COLO829 (cell line): Measurements from ENCODE around the gene AP1G1.
"Not testable (repeated sequence)": the region's sequence is repeated elsewhere in the genome, so short reads cannot be mapped to it uniquely, and the experiment has no call there.

Source experiments
- DNase-seq: peaks from one replicate; pipeline ENCODE4 v3.0.0; 2012; ENCODE audit warnings: low spot score

AP1G1 gene

GRCh38 chr16:71808593-71809459 lies at the start of gene AP1G1:
TSS of gene AP1G1 (minus strand) at chr16:71808834. CDS start at chr16:71789479, 19,355 bp downstream.
- peak; percentile 92 for DNase-seq

GRCh38 chr16:71855937-71856662 lies 47.5 kb upstream of the AP1G1 start:
- no peak for DNase-seq

- no peak for DNase-seq
Observed at GRCh38 chr16:71854369-71854948, 45.8 kb upstream of the AP1G1 start.

GRCh38 chr16:71853413-71853812 lies 44.8 kb upstream of the AP1G1 start:
- no peak for DNase-seq

GRCh38 chr16:71852561-71852960 lies 43.9 kb upstream of the AP1G1 start:
- no peak for DNase-seq

- no peak for DNase-seq
Observed at GRCh38 chr16:71852158-71852557, 43.5 kb upstream of the AP1G1 start.

- DNase-seq, result no peak
Observed at GRCh38 chr16:71851746-71852145, 43.1 kb upstream of the AP1G1 start.

GRCh38 chr16:71848622-71849021 lies 40.0 kb upstream of the AP1G1 start:
- DNase-seq, result no peak

GRCh38 chr16:71847096-71847495 lies 38.5 kb upstream of the AP1G1 start:
- DNase-seq, result no peak

GRCh38 chr16:71846431-71846830 lies 37.8 kb upstream of the AP1G1 start:
- no peak for DNase-seq

- DNase-seq, result peak; percentile 88
Observed at GRCh38 chr16:71845639-71846430, 37.2 kb upstream of the AP1G1 start, which contains the start of gene ATXN1L. TSS of gene ATXN1L (plus strand) at chr16:71845976. CDS start at chr16:71849741, 3,765 bp downstream.

- no peak for DNase-seq
Observed at GRCh38 chr16:71843572-71843971, 34.9 kb upstream of the AP1G1 start.

GRCh38 chr16:71840052-71840451 lies 31.4 kb upstream of the AP1G1 start:
- no peak for DNase-seq

GRCh38 chr16:71837150-71837549 lies 28.5 kb upstream of the AP1G1 start:
- DNase-seq, result no peak

- DNase-seq, result no peak
Observed at GRCh38 chr16:71834291-71834690, 25.7 kb upstream of the AP1G1 start.

GRCh38 chr16:71832112-71832511 lies 23.5 kb upstream of the AP1G1 start:
- not testable (repeated sequence) for DNase-seq

GRCh38 chr16:71831698-71832097 lies 23.1 kb upstream of the AP1G1 start:
- not testable (repeated sequence) for DNase-seq

- no peak for DNase-seq
Observed at GRCh38 chr16:71830359-71830758, 21.7 kb upstream of the AP1G1 start.

- DNase-seq, result no peak
Observed at GRCh38 chr16:71826533-71827017, 17.9 kb upstream of the AP1G1 start.

GRCh38 chr16:71817155-71817500 lies 8.5 kb upstream of the AP1G1 start:
- DNase-seq, result not testable (repeated sequence)

GRCh38 chr16:71811261-71811803 lies 2.7 kb upstream of the AP1G1 start:
- DNase-seq, result no peak

- not testable (repeated sequence) for DNase-seq
Observed at GRCh38 chr16:71810155-71810530, 1.5 kb upstream of the AP1G1 start.
